Cerebellar nuclear complex (tissue), 1 donor: Measurements from ENCODE around the gene CD180.
A peak's percentile ranks its signal among the peaks of the same experiment; 100 is the strongest.

Experiments
- DNase-seq, 2 experiments: peaks; one replicate each; lab custom pipeline; 2025; lab: John Stamatoyannopoulos, UW

The CD180 gene

DNA sequence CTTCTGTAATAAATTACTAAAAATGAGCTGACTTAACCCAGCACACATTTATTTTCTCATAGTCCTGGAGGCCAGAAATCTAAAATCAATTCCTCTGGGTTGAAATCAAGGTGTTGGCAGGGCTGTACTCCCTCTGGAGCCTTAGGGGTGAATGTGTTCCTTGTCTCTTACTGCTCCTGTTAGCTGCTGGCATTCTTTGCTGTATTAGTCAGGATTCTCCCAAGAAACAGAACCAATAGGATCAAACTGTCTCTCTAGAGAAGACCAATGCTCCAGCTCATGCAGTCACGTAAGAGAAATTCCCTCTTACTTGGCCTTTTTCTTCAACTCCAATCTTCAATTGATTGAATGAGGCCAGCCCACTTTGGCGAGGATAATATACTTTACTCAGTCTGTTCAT lies 15.3 kb upstream of the CD180 start:
- no peak for DNase-seq

DNA sequence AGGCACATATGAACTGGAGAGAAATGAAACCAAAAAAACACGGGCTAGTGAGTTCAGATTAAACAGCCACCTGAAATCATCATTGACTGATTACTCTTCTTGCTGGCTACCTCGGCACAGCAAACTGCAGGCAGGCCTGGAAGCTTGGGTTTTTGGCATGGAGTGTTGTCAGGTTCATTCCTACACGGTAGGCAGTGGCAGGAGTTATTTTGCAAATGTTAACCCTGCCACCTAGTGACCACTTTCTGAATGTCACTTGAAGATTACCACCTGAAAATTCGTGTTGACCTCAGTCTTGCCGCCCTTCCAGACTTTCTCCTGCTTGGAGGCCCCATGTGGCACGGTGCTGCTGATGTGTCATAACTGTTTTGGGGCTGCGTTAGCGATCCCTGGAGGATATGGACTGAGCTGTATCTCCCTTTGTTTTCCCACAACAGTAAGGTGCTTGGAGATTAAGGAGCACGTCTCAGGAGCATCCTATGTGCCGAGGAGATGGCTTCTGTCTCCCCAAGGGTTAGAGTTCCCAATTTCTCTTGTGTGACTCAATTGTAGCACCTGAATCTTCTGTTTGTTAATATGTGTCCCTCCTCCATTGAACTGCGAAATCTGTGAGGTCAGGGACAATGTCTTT lies 12.7 kb upstream of the CD180 start:
- DNase-seq = peak; percentile 13 to 81

DNA sequence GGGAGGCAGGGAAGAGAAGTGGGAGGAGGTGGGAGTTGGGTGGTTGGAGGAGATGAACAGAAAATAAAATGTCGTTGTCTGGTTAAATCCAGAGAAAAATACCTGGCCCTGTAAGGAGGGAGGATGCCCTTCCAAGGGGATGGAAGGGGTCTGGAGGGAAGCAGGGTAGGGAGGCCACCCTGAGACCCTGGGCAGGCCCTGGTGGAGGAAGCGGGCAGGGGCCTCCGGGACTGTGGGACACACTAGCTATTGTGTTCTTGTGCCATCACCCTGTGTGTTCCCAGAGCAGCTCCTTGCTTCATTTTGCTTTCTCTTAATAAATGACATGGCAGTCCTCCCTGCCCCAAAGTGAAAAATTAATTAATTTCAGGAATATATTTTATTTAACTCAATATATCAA lies 11.8 kb upstream of the CD180 start:
- no peak for DNase-seq

DNA sequence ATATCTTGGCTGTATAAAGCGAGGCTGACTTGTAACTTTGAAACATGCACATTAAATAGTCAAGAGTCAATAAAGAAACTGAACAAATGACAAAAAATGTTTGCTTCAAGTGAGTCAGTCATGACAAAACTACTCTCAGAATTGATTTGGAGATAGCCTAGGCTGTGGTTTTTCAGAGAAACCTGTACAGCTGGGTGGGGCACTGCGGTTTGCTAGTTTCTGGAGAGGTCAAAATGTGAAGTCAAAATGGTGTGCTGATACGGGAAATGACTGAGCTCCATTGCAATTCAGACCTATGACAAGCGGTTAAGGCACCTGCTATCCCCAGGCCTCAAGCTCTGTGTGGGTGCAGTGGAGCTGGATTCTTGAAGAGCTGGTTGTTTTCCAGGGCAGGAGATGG lies 10.3 kb upstream of the CD180 start:
- no peak for DNase-seq

DNA sequence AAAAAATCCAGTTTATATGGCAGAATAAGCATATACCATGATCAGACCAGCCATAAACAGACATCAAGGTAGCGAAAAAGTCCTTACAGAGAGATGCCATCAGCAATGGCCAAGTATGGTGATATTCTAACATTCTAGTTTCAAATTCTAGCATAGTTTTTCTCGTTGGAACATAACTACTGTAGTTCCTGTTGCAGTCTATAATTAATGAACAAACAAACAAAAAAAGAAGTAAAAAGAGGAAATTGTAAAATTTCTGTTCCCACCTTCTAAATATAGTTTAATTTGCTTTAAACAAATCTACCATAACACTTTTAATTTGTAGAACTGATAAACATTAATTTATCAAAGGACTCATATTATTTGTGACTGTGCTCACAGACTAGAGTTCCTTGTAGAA lies 9.9 kb upstream of the CD180 start:
- DNase-seq = no peak

DNA sequence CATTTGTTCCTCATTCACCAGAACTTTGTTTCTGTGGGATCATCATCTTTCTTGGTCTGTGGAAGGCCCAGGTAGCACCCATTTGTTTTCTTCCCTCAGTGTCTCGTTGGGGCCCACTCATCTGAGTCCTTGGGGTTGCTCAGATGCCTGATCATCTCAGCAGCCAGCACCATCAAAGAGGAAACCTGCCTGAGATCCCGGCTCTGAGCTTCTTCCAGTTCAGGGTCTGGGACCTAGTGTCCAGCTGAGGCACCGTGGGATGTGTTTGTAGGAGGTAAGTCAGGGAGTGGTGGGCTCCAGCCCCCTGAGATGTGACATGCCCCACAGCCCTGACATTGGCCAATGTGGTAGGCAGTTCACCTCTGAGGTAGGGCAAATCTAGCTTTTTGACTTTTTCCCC lies 9.4 kb upstream of the CD180 start:
- DNase-seq = no peak

DNA sequence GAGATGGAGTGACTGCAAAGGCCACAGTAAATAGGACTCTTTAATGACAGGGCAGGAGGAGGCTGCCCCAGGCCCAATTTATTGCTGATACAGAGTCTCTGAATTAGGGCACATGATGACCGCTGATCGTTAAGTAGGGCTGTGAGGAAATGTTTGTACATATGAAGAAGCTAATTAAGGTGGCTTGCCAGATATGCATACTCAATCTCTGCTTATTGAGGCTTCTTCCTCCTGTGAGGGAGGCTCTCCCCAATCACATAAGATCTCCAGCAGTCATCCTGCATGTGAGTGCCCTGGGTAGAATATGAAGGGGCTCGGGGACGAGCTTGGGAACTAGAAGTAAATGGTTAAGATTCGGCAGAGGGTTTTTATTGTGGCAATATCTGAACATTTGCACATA lies 8.2 kb upstream of the CD180 start:
- no peak for DNase-seq

DNA sequence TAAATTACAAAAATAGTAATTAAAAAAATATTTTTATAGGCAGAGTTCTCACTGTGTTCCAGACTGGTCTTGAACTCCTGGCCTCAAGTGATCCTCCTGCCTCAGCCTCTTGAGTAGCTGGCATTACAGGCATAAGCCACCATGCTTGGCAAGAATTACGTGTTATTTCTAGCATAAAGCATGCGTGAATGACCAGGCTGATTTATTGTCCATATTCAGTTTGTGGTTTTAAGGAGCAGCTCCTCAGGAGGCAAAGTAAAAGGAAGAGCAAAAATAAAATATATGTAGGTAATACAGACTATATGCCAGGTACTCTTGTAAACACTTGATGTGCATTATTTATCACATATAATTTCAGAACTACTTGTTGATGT lies 7.1 kb upstream of the CD180 start:
- no peak for DNase-seq

DNA sequence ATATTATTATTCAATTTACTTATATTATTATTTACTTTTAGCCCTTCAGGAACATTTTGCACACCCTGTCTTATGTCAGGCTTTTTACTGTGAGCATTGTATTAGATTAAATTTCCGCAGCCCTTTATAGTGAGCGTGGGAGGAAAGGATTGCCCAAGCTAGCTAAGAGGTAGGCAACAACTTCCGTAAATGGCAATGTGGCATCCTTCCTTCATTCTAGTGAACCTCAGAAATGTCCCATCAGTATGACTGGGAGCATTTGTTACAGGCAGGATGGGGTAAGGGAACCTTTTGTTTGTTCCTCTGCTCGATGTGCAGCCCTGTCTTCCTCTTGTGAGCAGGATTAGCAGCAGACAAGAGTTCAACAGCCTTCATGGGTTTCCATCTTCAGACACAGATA lies 6.2 kb upstream of the CD180 start:
- no peak for DNase-seq

DNA sequence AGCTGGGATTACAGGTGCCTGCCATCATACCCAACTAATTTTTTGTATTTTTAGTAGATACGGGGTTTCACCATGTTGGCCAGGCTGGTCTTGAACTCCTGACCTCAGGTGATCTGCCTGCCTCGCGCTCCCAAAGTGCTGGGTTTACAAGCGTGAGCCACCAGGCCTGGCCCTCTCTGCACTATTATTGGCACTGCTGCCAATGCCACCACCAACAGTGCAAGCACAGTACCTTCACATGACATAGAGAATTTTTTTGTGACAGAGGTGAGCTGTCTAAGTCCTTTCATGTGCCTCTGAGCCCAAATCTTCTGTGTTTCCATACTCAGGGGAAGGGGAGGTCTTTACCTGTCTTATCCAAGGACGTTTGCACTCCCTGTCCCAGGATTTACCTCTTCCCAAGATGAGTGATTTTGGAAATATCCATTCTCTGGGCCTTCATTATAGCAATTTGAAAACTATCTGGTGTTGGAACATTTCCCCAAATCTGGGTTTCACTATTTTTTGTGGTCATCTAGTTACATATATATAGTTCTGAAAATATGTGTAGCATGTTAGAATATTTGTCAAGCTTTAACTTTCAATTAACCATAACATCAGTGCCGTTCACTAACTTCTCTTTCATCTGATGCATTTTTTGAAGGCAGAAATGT lies 5.4 kb upstream of the CD180 start:
- no peak for DNase-seq

DNA sequence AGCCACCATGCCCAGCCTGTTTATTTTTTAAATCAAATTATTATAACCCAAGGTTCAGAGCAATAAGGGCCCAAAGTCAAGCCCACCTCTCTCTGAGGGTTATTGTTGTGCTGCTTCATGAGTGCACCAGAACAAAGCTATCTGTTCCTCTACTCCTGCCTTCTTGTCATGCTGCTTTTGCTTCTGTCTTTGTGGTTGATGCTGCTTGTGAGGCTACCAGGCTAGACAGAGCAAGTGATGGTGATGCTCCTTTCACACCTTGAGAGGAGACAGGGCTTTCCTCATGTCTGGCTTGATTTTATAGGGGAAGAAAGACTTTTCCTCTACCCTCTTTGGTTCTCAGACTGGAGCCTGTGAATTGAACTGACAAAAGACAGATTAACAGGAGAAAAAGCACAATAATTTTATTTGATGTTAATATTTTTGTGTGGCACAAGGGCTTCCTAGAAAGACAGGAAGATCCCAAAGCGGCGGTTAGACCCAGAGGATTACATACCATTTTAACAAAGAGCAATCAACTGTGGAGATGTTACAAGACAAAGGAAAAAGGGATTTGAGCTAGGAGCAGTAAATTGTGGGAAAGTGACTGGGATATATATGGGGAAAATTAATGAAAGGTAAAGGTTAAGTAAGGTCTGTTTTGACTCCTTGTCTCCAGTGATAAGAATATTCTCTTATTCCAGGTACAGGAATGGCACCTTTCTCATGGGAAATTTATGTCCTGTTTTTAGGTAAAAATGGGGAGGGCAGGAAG lies 4.4 kb upstream of the CD180 start:
- no peak for DNase-seq

DNA sequence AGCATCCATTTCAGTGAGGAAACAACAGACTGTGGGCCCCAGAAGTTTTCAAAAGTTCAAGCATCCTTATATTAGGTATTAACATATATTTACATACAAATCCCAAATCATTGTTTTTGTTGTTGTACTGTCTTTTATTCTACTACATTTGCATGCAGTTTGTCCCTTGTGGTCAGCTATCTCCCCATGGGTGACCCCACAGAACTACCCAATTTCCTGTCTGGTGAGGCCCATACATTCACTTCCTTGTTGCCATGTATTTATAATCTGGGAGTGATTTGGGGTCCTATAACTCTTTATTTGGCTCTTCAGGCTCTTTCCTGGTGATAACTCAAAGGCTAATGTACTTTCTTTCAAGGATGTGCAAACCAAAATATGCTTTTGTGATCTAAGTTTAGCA lies 3.3 kb upstream of the CD180 start:
- no peak for DNase-seq

DNA sequence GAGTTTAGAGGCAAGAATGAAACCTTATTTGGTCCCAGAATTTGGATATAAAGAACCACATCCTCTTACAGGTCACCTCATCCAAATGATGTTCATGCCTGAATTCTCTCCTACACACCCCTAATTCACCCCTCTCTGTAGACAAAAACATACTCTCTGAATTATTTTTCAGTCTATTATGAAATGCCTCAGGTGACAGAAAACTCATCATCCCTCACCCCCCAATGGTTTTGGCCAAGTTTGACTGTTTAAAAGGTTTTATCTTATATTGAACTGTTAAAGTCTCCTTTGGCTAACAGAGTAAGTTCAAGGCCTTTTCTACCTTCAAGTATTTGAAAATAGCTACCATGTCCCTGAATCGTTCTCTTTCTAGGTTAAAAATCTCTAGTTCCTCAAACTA lies 2.3 kb upstream of the CD180 start:
- no peak for DNase-seq

DNA sequence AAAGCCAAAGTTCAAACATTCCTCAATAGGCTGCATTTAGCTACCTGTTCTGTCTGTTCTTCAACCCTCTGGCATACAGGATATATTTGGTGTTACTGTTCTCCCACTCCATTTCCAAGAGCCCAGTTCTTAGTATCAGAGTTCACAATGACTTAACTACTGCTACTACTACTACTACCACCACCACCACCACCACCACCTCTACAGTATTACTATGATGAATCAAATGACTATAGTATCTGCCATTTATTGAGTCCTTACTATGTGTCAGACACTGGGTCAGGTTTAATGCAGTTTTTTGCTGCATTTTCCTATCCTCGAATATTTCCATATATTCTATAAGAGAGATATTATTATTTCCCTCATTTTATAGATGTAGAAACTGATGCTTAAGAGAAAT lies 937 bp upstream of the CD180 start:
- DNase-seq = no peak

DNA sequence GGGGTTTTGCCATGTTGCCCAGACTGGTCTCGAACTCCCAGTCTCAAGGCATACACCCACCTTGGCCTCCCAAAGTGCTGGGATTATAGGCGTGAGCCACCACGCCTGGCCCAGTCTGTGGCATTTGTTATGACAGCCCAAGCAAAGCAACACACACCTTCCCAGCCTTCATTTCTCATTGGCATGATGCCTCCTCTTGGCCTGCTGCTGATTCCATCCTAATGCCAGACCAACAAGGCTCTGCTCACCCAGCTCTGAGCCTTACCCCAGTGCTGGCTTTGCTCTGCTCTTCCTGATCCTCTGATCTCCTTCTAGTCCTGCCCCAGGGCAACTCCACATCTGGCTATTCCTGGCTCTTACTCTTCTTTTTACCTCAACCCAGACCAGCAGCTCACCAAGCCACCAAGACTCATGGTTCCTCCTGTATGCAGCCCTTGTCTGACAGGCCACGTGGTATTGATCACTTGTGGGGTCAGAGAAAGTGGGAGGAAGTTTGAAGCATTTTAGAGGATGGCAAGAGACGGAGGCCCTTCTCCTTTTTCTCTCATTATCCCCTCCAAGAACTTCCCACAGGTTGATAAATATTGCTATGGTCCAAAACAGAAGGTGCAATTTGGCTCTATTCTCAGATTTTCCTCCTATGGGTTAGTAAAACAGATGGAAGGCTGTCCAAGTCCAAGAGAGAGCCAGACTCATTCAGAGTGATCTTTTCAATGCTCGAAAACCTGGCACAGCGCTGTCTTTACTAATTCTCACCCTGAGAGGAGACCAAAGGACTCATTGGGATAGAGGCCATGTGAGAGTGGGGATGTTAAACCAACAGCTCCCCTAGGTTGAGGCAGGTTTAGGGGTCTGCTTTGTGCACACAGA lies 958 bp downstream of the CD180 start:
- DNase-seq = peak; percentile 76 to 87

DNA sequence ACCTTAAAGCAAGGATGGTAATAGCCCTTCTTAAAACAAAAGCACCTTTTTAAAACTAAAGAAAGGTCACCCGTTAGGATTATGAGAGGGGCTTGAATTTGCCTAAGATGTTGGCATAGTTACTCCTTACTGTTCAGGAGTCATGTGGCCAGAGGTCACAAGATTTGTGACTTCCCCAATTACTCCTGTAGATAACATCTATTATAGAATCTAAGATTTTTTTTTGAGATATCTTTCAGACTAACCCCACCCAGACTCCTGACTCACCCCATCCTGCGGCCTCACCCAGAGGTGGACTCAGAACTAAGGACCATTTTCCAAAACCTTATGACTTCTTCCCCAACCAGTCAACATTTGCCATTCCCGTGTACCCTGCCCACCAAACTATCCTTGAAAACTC lies 2.4 kb downstream of the CD180 start:
- no peak for DNase-seq

DNA sequence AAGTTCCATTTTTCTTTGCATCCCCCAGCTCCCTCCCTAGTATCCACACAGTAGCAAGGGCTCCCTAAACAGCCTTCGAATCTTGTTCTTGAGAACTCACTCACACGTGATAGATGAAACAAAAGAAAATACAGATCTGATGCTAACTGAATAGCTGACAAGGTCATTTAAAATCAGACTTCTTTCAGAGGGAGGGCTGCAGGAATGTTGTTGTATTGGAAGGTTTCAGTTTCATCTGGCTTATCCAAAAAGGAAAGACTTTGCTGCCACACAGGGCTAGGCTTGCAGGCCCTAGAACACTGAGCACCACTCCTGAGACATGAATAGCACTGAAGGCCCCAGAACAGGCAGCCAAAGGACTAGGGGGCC lies 3.2 kb downstream of the CD180 start:
- DNase-seq = no peak

DNA sequence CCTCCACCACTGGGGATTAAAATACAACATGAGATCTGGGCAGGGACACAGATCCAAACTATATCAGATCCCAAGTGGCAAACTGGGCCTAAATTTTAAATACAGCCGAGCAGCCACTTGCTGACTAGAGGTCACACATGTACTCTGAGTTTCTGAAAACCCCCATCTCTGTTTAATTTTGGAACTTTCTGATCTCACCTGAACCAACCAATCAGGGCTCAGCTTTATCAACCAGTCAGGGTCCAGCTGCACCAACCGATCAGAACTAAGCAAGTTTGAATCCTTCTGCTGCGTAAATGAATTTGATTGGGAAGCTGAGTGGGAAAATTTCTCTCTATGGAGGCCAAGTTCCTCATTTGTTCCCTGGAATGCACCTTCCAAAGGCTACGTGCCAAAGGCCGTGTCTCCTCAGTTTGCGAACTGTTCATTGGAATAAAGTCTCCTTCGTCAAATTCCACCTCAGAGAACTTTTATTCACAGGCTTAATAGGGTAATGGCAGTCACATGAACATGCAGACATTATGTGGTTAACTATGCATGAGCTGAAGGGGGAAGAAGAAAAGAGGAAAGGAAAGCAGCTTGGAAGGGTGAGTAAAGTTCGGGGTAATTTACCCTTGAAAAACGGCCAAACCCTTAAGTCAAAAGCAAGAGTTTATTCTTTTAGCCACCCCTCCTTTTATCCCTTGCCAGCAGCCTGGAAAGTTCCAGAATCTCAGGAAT lies 3.7 kb downstream of the CD180 start:
- DNase-seq = no peak

DNA sequence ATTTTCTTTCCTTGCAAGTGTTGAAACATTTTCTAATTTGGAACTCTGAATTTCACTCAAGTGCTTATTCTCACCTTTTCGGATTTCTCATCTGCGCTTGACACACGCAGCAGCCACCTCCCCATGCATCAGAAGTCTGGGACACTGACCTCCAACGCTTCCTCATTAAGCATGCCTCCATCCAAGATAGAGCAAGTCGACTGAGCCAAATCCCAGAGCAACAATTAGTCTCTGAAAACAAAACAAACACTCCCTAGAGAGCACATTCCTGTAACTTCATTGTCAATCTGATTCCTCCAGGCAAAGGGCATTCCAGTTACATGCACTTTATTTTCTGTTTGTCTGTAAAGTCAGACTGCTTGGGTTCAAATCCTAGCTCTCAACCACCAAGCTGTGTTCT lies 5.7 kb downstream of the CD180 start:
- no peak for DNase-seq

DNA sequence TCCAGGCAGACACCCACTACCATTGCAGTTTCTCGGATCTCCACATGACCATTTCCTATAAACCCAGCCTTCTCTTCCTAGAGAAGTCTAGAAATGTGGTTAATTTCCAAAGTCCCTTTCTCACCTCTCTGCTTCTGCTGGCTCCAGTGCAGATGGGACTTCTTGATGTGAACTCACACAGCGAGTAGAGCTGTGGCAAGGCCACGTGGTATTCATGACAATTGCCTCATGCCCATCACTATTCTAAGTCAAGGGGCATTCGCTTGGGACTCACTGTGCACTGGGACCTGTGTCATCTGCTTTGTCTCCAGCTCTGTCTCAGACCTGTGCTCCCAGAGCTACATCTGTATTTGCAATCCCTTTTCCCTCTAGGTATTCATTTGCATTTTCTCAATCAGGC lies 6.2 kb downstream of the CD180 start:
- DNase-seq = no peak

DNA sequence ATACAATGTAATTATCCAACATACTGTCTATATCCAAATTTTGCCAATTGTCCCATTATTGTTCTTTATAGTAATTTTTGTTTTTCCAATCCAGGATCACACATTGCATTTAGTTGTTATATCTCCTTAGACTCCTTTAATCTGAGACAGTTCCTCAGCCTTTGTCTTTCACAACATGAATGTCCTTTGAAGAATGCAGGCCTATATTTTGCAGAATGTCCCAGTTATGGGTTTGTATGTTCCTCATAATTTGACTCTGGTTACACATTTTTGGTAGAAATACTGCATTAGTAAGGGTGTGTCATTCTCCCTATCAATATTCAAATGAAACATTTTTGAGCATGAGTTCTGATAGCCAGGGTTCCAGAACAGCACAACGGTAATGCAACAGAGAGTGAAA lies 6.7 kb downstream of the CD180 start:
- no peak for DNase-seq

DNA sequence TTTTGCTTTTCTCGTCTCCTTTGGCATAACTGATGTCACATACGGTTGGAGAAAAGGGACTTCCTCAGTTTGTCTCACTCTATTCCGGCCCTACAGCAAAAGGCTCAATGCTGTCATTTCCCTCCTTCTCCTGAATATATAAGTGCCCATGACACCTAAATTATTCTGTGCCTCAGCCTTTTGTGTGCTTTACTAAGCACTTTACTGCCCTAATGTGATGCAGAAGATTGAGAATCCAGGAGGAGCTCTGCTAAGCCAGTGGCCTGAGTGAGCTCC lies 7.6 kb downstream of the CD180 start:
- no peak for DNase-seq
